Measurements from ENCODE around the gene FAM171A1. TPM values are rescaled to one million over a fixed set of nuclear protein-coding genes. Genes with fewer than 3 reads are reported as not detected.

Gene FAM171A1
- total and polyA plus RNA-seq, 2 donors (not counting 3 experiments of a cell fraction or from before 2014, with no cell fraction given) = 56.3 to 75.8 TPM

DNA sequence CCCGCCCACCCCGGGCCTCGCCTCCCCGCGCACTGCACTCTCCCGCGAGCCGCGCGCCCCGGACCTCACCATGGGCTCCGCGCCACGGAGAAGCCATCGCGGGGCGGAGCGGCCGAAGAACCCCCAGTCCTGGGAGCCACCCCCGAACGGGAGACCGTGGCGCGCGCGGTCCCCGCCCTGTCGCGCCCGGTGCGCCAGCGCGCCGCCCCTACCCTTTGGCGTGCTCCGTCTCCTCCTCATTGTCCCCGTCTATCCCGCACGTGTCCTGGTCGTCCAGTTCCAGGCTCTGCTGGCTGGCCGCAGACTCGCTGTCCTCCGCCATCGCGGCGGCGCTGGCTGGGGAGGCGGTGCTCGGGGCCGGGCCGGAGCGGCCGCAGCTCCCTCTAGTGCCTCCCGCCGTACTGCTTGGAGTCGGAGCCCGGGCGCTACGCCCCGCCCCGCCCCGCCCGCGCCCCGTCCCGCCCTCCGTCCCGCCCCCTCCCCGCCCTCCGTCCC, 202.8 kb downstream of the FAM171A1 start, which contains the start of gene NMT2:
Gene NMT2 (minus strand): TSS at position 403 of the 495 bp plus-strand sequence. CDS start 81 bp downstream, at position 322.
- BruUV-seq (replicated peaks) = no TSS peak
- Histone ChIP-seq H3K9me1 (replicated peaks; ENCODE audit: control insufficient read depth, extremely low read depth, insufficient read depth, low read length) (no peaks in the 10 kb centered on the region), H3K9ac (replicated peaks; ENCODE audit: extremely low read depth, insufficient read depth, low read length) (peak within 1 kb of the TSS; percentile 91), H3K27ac (ENCODE audit: insufficient read depth, low read depth, low read length) (peak within 1 kb of the TSS; percentile 58), H3K27me3 (ENCODE audit: control insufficient read depth in 2 of 2, insufficient read depth in 2 of 2, low read length in 2 of 2) (no peaks in the 10 kb centered on the region), H3K79me2 (ENCODE audit: control insufficient read depth, insufficient read depth, low read length) (peaks cover 50% of the 10 kb centered on the region), H3K4me3 (replicated peaks in 1 of 3; ENCODE audit: insufficient read depth in 1 of 3, low read depth in 1 of 3, low read length in 3 of 3) (peak within 1 kb of the TSS; percentile 91 to 100 (median 99)), H3K36me3 (ENCODE audit: control insufficient read depth in 2 of 2, extremely low read depth in 1 of 2, insufficient read depth in 2 of 2, low read length in 2 of 2) (no peaks in the 10 kb centered on the region), H4K20me1 (replicated peaks; ENCODE audit: control insufficient read depth, extremely low read depth, insufficient read depth, low read length) (peaks cover 10% of the 10 kb centered on the region), H3K9me3 (replicated peaks; ENCODE audit: control insufficient read depth, insufficient read depth, low read length) (no peaks in the 10 kb centered on the region), H2AFZ (ENCODE audit: low read depth, low read length) (peak within 1 kb of the TSS; percentile 78), H3K4me1 (ENCODE audit: control insufficient read depth, extremely low read depth, insufficient read depth, low read length) (peaks cover 35% of the 10 kb centered on the region), H3K4me2 (ENCODE audit: insufficient read depth, low read length) (peak within 1 kb of the TSS; percentile 99)
- dilution Hi-C loops (cut with MboI; ENCODE audit: extremely low pct_ligation_motif_present, low sequenced_read_pairs) (no loop called here), intact Hi-C loops (cut with micrococcal nuclease) (loop anchor here (1.0 to 5.0 kb wide), 2 partner anchors 32 to 219 kb away; no protein-coding TSS in a partner anchor)
- POLR2A ChIA-PET = interaction anchor here (0.6 to 2.8 kb wide), 8 partner anchors 11 to 290 kb away, joined by 3 to 16 read pairs (median 4); no protein-coding TSS in a partner anchor
- peak; percentile 81 for DNase-seq (ENCODE audit: low read depth, low spot score)
- CTCF ChIA-PET = interaction anchor here (0.6 to 4.3 kb wide), 21 partner anchors 15 to 217 kb away, joined by 3 to 23 read pairs (median 4); partner anchors contain the start of gene FAM171A1
- TF ChIP-seq JUN (IDR thresholded peaks at IDR 0.05; ENCODE audit: borderline replicate concordance, insufficient read depth, insufficient read length, low read depth) = no peak
- TF ChIP-seq FOS (IDR thresholded peaks at IDR 0.05; ENCODE audit: borderline replicate concordance, insufficient read depth, low read length) = no peak
- TF ChIP-seq, protein P1, sequence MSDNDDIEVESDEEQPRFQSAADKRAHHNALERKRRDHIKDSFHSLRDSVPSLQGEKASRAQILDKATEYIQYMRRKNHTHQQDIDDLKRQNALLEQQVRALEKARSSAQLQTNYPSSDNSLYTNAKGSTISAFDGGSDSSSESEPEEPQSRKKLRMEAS (IDR thresholded peaks at IDR 0.05; ENCODE audit: insufficient read depth, insufficient read length) = no peak
- TF ChIP-seq POLR2AphosphoS5 (IDR thresholded peaks at IDR 0.05; ENCODE audit: insufficient read depth, low read depth, low read length) = peak; percentile 93
- TF ChIP-seq POLR2A (IDR thresholded peaks at IDR 0.05; ENCODE audit: low read depth, low read length) = peak; percentile 82
- TF ChIP-seq, protein P2, sequence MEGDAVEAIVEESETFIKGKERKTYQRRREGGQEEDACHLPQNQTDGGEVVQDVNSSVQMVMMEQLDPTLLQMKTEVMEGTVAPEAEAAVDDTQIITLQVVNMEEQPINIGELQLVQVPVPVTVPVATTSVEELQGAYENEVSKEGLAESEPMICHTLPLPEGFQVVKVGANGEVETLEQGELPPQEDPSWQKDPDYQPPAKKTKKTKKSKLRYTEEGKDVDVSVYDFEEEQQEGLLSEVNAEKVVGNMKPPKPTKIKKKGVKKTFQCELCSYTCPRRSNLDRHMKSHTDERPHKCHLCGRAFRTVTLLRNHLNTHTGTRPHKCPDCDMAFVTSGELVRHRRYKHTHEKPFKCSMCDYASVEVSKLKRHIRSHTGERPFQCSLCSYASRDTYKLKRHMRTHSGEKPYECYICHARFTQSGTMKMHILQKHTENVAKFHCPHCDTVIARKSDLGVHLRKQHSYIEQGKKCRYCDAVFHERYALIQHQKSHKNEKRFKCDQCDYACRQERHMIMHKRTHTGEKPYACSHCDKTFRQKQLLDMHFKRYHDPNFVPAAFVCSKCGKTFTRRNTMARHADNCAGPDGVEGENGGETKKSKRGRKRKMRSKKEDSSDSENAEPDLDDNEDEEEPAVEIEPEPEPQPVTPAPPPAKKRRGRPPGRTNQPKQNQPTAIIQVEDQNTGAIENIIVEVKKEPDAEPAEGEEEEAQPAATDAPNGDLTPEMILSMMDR (IDR thresholded peaks at IDR 0.05; ENCODE audit: extremely low read depth in 1 of 2, insufficient read depth in 1 of 2, low read depth in 1 of 2, low read length in 2 of 2) = peak in 1 of 2 donors; percentile 48
- no peak for TF ChIP-seq EZH2 (IDR thresholded peaks at IDR 0.05; ENCODE audit: borderline replicate concordance, low read depth, low read length, severe bottlenecking)
- no peak for TF ChIP-seq GATA2 (IDR thresholded peaks at IDR 0.05; ENCODE audit: insufficient read depth, insufficient read length, low read depth, low read length)
- no peak for TF ChIP-seq MYC (IDR thresholded peaks at IDR 0.05; ENCODE audit: low read depth, low read length)
- no peak for FAIRE-seq

Data from endothelial cell of umbilical vein (primary cell).